A673 (cell line): Measurements from ENCODE around the gene ZNF385B.

ENCODE experiments used
- EZH2 ChIP-seq: fragments of 200-600 bp; sonication (generic); IDR thresholded peaks from 2 replicates; pipeline ENCODE4 v1.6.1; 2017; ENCODE audit warnings: borderline replicate concordance, low read depth, mild to moderate bottlenecking, mixed read lengths, antibody characterized with exemption, low read length; ENCODE audit not compliant: poor library complexity, severe bottlenecking
- TF ChIP-seq, protein P1 (sequence below): fragments of 300-800, 200-600 bp; sonication (generic); conservative IDR thresholded peaks from 2 replicates; pipeline ENCODE4 v1.5.1; 2017; ENCODE audit warnings: low read depth, mild to moderate bottlenecking, antibody characterized with exemption, low read length, moderate library complexity, mixed read lengths

DNA sequence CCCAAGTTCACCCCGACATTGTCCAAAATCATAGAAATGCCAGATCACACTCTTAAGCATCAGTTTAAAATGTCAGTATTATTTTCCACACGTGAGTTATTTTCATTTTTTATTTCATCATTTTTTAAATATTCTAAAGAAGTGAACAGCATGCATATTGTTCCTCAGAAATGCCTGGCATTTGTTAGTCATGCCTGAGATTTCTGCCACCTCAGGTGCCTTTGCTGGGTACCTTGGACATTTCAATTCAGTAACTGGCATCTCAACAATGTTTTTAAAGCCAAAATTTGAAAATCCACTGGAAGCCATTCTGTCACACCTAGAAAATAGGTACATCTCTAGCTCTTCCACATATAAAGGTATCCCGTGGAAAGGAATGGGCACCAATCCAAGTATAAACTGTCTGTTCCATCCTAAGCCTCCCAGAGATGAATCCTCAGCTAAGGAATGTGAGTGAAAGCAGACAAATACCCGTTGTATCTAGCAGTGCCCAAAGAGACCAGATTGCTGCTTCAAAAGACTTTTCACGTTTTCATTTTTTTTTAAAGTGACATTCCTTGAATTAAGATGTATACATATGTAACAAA lies 159.8 kb downstream of the ZNF385B start:
- TF ChIP-seq, protein P1, sequence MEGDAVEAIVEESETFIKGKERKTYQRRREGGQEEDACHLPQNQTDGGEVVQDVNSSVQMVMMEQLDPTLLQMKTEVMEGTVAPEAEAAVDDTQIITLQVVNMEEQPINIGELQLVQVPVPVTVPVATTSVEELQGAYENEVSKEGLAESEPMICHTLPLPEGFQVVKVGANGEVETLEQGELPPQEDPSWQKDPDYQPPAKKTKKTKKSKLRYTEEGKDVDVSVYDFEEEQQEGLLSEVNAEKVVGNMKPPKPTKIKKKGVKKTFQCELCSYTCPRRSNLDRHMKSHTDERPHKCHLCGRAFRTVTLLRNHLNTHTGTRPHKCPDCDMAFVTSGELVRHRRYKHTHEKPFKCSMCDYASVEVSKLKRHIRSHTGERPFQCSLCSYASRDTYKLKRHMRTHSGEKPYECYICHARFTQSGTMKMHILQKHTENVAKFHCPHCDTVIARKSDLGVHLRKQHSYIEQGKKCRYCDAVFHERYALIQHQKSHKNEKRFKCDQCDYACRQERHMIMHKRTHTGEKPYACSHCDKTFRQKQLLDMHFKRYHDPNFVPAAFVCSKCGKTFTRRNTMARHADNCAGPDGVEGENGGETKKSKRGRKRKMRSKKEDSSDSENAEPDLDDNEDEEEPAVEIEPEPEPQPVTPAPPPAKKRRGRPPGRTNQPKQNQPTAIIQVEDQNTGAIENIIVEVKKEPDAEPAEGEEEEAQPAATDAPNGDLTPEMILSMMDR, result no peak
- no peak for TF ChIP-seq EZH2
